Hepatocyte (in vitro differentiated cells): ENCODE data around the gene ALG6.

Experiments
- CTCF ChIP-seq: fragments of 200-600 bp; sonication (generic); IDR thresholded peaks from 2 replicates; pipeline ENCODE4 v1.5.1; 2016; ENCODE audit warnings: antibody characterized with exemption, mild to moderate bottlenecking; ENCODE audit not compliant: poor library complexity
- EZH2 ChIP-seq: fragments of 200-600 bp; sonication (generic); IDR thresholded peaks from 2 replicates; pipeline ENCODE4 v1.6.1; 2016; ENCODE audit warnings: antibody characterized with exemption, mild to moderate bottlenecking, borderline replicate concordance

GRCh38 chr1:63429281-63429680, 61.9 kb downstream of the ALG6 start:
- no peak for TF ChIP-seq CTCF
- no peak for TF ChIP-seq EZH2
